Right lung (tissue), 5 donors: Measurements from ENCODE around the gene AMOTL2. TPM values are rescaled to one million over a fixed set of nuclear protein-coding genes. Genes with fewer than 3 reads are reported as not detected.

Experiments used
- DNase-seq, 2 donors: peaks; one replicate each; pipeline ENCODE4 v3.0.0-alpha.2; 2013
- polyA plus RNA-seq, 5 donors: library from polyadenylated mRNA; unstranded; fragments of 120-200 nt; gene quantifications; one replicate each; pipeline versions ENCODE4 v1.2.1 to v1.2.3, GENCODE V29; 2013; ENCODE audit warnings: inconsistent platforms in 1 of 5, low replicate concordance in 1 of 5; ENCODE audit not compliant: insufficient read length in 5 of 5, insufficient read depth in 1 of 5

Gene AMOTL2
- polyA plus RNA-seq, 5 donors = 25.8 to 48.8 (median 38.0) TPM

- no peak for DNase-seq
Measured at GRCh38 chr3:134367869-134368750, 6.1 kb downstream of the AMOTL2 start.

- DNase-seq = no peak
Measured at GRCh38 chr3:134366928-134367811, 7.1 kb downstream of the AMOTL2 start.

- no peak for DNase-seq
Measured at GRCh38 chr3:134366221-134366927, 7.9 kb downstream of the AMOTL2 start.

GRCh38 chr3:134365766-134366065 is 8.5 kb downstream of the AMOTL2 start:
- DNase-seq = no peak

GRCh38 chr3:134364936-134365765 is 9.1 kb downstream of the AMOTL2 start:
- no peak for DNase-seq

GRCh38 chr3:134364061-134364935 is 9.9 kb downstream of the AMOTL2 start:
- DNase-seq = peak; percentile 86 to 88

- no peak for DNase-seq
Measured at GRCh38 chr3:134363381-134363755, 10.9 kb downstream of the AMOTL2 start.

- DNase-seq = no peak
Measured at GRCh38 chr3:134362670-134363380, 11.4 kb downstream of the AMOTL2 start.

GRCh38 chr3:134362221-134362620 is 12.0 kb downstream of the AMOTL2 start:
- no peak for DNase-seq

GRCh38 chr3:134361162-134361835 is 12.9 kb downstream of the AMOTL2 start:
- DNase-seq = no peak

GRCh38 chr3:134360046-134360445 is 14.2 kb downstream of the AMOTL2 start:
- DNase-seq = no peak

GRCh38 chr3:134359121-134360010 is 14.9 kb downstream of the AMOTL2 start:
- DNase-seq = no peak

- peak; percentile 55 for DNase-seq
Measured at GRCh38 chr3:134357914-134358811, 16.1 kb downstream of the AMOTL2 start.

GRCh38 chr3:134357261-134357913 is 16.9 kb downstream of the AMOTL2 start:
- no peak for DNase-seq

GRCh38 chr3:134356411-134357040 is 17.7 kb downstream of the AMOTL2 start:
- no peak for DNase-seq

- no peak for DNase-seq
Measured at GRCh38 chr3:134355416-134355815, 18.8 kb downstream of the AMOTL2 start.
